Measurements from ENCODE around the gene TRIM31.

The TRIM31 gene

DNA sequence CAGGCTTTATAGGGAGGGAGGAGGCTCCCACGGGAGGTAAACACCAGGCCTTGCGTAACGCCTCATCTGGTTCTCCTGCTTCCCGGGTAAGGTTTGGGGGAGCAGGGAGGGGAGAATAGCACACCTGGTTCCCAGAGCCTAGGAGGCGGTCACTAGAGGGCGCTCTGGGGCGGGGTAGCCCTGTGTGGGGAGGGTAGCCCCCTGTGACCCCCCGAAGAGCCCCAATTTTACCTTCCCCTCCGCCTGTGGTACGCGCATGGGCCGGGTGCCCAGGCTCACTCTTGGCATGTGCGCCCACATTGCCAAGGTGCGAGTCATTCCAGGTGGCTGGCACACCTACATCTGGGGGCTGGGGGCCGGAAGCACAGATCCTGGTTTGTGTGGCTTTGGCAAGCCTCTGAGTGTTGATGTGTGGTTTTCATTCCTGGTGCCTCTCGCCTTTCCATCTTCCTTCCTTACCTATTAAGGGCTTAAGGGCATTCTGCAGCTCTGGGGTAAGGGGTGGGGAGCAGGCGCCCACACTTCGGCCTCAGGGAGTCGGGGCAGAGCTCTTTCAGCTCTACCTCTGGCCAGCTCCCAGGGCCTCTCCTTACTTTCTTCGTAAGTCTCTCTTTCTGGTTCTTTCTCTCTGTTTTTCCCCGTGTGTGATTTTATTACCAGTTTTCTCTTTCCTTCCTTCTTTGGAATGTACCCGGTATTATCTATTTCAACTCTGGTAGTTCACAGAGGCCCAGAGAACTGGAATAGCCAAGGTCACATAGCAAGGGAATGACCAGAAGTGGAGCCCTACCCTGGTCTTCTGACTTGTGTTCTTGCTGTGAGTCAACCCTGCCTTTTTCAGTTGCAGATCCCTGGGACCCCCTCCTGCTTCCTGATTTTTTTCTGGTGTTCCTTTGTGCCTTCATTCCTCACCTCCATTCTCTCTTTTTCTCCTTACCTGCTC lies 36.8 kb downstream of the TRIM31 start:
- DNase-seq (ENCODE audit: low spot score) = no peak

DNA sequence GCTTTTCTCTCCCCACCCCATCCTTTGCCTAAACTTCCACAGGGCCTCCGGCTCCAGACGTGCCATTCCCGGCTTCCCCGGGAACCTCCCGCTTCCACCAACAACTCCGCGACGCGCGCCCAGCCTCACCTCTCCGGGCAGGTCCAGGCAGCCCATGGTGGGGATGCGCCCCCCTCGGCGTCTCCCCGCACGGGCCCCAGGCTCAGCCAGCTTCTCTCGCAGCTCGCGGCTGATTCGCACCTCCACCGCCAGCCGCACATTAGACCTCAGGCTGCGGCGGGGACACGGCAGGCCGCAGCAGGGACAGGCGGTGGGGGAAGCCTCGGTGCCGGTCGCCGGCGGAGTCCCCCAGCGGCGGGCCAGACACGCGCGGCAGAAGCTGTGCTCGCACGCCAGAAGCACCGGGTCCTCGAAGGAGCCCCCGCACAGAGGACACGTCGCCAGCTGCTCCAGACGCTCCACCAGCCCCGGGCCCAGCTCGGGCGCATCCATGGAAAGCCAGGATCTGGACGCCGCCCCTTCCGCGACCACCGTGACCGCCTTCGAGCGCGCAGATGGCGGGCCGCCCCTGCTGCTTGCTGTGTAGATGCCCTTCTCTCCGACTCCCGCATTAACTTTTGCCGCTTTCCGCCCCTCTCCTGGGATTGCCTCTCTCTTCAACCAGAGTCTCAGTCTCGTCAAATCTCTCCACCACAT lies 37.6 kb downstream of the TRIM31 start, which contains the start of gene RNF39:
RNF39 (minus strand) TSS at position 676 of the 696 bp plus-strand sequence; CDS start at position 492, 184 bp downstream.
- DNase-seq (ENCODE audit: low spot score) = no peak

DNA sequence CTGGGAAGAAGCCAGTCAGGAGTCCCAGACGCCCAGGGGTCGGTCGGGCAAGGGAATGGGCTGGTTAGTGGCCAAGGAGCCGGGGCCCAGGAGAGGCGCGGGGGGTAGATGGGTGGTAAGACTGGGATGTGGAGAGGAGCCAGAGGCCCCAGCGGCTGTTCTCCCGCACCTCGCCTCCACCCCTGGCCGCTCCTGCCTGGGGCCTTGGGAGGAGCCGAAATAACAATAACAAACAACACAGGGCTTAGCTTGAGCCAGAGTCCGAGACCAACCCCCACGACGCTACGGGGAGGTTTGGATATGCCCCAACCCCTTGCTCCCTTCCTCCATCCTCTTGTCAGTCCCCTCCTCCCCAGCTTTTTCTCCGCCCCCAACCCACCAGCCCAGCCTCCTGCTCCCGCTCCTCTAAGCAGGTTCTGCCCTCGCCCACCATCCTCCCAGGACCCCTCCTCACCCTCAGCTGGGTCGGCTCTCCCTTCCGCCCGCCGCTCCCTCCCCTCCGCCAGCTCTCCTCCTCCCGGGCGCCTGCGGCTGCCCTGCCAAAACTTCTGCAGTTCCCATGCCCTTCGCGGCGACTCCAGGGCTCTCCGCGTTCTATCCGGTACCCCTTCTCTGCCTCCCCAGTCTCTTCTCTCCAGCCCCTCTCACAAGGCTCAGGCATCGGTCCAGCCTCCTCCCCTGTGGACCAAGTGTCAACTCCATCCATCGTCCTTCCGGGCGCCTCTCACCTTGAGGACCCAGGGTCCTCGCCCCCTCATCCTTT lies 38.4 kb downstream of the TRIM31 start:
- no peak for DNase-seq (ENCODE audit: low spot score)

DNA sequence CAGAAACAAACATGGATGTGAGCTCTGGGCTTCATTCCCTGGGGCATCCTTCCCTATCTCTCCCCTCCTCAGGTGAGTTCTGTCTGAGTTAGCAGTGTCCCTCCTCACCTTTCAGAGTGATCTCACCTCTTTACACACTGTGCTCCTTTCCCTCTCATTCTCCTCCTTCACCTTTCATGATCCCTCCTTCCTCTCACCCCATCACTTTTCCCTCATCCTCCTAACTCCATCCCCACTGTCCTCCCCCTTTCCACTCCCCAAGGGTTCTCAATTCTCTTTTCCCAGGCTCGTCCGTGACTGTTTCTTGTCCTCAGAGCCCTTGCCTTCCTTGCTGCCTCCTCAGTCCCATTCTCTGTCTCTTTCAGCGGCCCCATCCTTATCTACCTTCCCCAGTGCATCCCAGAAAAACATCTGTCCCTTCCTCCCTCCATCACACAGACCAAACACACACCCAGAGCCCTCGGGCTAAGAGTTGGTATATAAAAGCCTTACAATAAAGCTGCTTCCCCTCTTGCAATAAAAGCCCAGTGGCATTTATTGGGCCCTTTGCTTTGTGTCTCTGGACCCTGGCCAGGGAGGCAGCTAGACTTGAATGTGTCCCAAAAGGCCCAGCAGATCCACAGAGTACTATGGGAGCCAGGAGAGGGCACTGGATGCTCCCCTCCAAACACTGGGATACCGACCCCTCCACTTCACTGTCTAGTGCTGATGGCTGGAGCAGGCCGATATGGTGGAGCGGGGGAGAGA lies 39.2 kb downstream of the TRIM31 start:
- no peak for DNase-seq (ENCODE audit: low spot score)

DNA sequence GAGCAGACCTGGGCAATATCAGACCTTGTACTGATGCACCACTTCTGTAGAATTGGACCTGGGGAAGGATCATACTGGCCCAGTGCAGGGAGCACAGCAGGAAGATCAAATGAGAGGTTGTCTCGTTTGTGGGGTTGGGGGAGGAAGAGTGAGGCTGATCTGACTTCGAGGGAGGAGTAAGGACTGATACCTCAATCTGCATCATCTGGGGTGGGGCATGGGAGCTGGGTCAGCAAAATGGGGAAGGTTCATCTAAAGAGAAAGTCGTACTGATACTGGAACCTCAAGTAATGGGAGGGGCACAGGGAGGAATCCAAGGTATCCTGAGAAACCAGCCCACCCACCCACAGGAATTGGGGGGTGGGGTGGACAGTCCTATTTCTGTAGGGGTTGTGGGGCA lies 41.0 kb downstream of the TRIM31 start:
- no peak for DNase-seq (ENCODE audit: low spot score)

DNA sequence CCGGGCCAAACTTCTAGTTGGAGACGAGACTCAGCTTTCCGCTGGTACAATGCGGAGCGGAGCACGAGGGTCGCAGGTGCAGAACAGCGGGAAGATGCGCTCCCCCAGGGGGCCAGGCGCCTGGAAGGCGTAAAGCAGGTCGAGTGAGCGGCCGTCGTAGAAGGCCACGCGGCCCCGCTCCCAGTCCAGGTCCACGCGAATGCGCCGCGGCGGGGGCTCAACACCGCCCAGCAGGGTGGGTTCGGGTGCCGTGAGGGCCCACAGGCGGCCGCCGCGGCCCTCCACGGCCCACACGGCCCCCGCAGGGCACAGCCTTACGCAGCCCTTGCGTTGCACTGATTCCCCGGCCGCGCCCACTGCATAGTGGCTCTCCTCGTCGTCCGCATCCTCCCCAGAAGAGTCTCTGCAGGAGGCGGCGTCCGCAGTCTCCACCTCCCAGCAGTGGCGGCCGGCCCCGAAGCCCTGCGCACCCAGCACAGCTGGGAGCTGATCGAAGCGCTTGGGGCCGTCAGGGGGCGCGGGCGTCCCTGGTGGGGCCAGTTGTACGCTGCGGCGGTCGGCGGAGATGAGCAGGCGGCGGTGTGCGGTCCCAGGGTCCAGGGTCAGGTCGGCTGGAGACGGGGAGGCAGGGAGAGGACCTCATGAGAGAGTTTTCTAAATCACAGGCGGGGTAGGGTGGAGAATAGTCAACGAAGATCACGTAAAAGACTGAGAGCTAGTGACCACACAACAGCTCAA lies 41.6 kb downstream of the TRIM31 start:
- no peak for DNase-seq (ENCODE audit: low spot score)

DNA sequence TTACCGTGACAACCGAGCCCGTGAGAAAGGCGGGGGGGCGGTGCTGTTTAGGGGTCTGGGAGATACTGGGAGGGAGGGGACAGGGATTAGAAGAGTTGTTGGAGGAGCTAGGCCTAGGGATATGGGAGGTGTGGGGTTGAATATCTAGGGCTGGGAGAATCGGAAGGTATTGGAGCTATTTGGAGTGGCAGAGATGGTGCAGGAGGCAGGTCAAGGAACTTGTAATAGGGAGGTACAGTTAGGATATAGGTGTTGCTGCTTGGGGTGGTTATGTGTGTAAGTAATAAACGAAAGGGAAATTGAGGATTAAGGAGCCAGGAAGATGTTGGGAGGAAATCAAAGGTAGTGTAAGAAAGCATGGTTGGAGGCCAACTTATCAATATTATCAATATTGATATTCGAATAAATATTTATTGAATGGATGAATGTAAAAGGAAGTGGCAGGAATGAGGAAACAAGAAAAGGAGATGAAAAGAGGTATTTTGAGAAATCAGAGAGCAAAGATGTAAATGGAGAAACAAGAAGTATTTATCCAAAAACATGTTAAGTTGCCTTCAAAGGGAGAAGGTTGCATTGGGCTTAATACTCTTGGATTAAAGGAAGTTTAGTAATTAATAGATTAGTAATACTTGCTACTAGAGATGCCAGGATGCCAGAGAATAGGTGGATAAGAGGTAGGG lies 45.3 kb downstream of the TRIM31 start:
- DNase-seq (ENCODE audit: low spot score) = no peak

DNA sequence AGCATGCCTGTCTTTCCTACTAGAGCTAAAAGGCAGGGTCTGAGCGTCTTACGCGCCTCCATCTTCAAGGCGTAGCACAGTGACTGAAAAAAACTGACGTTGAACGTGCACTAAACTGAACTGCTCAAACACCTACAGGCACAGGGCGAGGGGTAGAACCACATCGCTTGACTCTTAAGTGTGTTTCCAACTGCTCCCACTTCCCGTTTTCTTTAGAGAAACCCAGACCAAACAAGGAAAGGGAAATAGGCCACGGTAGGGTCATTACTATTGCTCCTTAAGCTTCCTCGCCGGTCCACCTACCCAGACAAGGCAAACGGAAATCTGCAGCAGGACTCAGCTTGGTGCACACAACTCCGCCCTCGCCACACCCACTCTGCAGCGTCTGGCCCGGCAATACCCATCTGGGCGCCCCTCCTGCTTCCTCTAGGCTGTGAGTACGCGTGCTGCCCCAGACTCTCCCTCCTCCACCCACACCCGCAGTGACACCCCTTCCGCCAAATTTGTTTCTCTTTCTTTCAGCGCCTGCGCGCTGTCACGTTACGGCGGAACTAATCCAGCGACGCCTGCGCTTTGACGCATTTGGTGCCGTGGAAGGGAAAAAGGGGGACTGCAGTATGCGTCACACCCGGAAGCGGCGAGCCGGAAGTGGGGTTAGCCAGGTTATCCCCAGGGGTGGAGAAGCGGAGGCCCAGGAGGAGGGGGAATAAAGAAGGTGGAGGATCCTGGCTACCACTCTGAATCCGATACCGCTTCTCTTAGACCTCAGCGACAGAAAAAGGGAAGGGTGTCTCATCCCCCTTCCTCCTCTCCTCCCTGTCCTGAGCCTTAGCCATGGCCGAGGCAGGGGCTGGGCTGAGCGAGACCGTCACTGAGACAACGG lies 46.1 kb downstream of the TRIM31 start, which contains the start of gene PPP1R11:
PPP1R11 (plus strand) TSS at position 622 of the 883 bp plus-strand sequence; CDS start at position 835, 213 bp downstream.
- peak; percentile 100 for DNase-seq (ENCODE audit: low spot score)

DNA sequence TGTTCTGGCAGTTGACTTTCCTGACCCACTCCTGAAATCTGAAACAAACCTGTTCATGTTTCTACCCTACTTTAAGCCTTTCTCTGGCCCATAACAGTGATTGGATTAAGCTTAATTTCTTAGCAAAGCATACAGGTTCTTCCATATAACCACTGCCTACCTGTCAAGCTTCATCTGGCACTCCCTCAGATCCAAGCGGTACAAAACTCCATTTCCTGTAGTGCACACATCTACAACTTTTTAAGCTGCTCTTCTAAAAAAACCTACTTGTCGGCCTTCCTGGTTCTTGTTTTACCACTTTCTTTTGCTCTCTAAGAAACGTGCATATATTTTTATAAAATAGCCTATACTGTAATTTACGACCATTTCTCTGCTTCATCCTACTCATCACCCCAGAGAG lies 46.8 kb downstream of the TRIM31 start:
- peak; percentile 39 for DNase-seq (ENCODE audit: low spot score)

DNA sequence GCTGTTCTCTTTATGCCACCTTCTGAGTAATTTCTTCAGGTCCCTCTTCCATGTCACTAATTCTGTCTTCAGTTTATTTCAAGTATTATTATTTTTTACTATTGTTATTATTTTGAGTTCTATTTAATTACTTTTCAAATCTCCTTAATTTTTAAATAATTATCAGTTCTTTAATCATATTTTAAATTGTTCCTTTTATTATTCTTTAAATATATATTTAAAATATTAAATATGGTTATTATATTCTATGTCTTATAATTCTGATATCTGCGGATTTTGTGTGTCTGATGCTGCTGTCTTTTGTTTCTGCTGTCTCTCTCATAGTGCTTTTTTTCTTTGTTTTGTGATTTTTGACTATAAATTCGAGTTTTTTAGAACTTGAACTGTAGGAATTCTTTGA lies 49.6 kb downstream of the TRIM31 start:
- no peak for DNase-seq (ENCODE audit: low spot score)

DNA sequence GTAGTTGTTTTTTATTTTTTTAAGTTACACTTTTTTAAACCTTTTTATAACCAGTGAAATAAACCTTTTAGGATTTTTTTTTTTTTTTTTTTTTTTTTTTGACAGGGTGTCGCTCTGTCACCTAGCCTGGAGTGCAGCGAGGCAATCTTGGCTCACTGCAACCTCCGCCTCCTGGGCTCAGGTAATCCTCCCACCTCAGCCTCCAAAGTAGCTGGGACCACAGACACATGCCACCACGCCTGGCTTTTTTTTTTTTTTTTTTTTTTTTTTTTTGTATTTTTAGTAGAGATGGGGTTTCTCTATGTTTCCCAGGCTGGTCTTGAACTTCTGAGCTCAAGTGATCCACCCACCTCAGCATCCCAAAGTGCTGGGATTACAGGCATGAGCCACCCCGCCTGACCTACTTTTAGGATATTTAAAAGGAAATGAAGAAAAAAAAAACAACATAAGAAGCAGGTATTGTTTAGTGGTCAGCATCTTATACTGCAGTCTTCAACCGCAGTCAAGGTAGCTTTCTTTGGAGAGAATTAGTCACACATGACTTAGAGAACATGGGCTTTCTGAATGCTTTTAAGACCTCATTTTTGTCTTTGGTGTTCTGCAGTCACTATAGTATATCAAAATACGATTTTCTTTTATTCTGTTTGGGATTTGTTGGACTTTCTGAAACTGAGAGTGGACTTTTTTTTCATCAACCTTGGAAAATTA lies 50.3 kb downstream of the TRIM31 start:
- DNase-seq (ENCODE audit: low spot score) = peak; percentile 31

DNA sequence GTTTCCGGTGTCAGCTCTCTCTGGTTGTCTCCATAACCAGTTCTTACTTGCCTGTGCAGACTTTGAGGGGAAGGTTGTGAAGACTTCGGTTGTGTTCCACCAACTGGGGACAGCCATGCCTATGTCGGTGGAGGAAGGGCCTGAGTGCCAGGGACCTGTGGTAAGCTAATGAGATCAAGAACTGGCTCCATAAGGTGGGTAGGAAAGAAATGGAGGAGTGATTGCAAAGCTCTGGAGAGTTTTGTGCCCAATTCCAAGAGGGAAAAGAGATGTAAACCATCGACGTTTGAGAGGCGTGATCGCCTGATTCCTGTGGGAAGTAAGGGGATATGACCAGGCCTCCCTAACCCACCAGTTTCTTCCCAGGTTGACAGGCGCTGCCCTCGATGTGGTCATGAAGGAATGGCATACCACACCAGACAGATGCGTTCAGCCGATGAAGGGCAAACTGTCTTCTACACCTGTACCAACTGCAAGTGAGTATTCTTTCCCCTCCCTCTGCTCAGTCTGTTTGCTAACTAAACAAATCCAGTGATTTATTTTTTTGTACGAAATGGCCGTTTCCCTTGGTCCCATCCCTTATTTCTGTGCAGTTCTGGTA lies 50.9 kb downstream of the TRIM31 start:
- peak; percentile 21 for DNase-seq (ENCODE audit: low spot score)

DNA sequence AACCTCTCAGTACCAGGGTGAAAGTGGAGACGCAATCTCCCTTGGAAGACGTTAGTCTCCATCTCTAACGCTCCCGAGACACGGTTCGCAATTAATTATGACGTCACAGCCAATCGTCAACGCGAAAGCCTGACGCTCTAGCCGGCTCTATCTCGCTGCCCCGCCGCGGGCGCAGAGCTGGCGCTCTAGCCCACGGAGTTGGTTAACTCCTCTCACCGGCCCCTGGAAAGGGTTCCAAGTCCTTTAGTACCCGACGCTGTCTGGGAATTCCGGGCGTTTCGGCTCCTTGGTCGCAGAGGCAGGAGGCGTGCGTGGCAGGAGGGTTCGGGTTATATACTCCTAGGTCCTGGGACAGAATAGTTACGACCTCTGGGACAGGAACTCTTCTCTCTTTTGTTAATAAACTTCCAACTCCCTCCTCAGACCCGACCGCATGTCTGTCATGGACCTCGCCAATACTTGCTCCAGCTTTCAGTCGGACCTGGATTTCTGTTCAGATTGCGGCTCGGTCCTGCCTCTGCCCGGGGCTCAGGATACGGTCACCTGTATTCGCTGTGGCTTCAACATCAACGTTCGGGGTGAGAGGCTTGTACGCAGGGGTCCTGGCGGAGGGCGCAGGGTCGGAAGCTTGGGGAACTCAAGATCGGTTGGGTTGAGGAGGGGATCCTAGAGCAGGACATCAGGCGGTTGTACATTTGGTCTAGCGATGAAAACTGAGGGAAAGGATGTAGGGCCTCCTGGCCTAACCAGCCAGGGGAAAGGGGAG lies 51.6 kb downstream of the TRIM31 start, which contains the start of gene POLR1H:
POLR1H (plus strand) TSS at position 174 of the 766 bp plus-strand sequence; CDS start at position 434, 260 bp downstream.
- peak; percentile 95 for DNase-seq (ENCODE audit: low spot score)

DNA sequence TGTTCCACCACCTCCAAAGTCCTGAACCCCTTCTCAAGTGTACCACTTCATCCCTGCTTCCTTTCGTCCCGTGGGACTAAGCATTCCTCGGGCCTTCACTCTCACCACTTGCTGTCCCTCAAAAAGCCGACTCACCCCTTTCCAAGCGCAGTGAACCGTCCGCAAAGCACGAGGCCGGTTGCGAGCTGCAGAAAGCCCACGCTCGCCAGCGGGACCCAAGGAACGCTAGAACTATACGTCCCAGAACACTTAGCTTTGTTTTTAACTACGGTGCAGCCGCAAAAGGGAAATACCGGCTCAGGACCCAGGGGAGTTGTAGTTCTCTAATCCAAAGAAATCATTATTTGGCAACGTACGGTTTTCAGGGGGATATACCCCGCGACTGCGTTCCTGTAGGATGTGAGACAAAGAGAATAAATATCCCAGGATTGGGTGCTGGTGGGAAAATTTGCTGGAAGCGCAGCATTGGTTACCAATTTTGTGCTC lies 52.2 kb downstream of the TRIM31 start:
- DNase-seq (ENCODE audit: low spot score) = no peak

DNA sequence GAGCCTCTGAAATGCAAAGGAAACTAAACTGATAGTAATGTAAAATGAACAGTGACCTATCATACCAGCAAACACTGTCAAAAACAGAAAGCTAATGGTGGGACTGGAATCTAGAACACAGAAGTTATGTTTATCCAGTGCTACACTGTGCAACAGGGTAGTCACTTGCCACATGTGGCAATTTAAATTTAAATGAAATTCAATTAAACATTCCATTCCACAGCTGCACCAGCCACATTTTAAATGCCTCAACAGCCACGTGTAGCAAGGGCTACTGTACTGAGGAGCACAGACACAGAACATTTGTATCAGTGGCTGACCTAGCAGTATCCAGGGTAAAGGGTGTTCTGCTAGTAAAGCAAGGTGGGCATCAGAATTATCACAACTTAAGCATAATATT lies 57.4 kb downstream of the TRIM31 start:
- no peak for DNase-seq (ENCODE audit: low spot score)

DNA sequence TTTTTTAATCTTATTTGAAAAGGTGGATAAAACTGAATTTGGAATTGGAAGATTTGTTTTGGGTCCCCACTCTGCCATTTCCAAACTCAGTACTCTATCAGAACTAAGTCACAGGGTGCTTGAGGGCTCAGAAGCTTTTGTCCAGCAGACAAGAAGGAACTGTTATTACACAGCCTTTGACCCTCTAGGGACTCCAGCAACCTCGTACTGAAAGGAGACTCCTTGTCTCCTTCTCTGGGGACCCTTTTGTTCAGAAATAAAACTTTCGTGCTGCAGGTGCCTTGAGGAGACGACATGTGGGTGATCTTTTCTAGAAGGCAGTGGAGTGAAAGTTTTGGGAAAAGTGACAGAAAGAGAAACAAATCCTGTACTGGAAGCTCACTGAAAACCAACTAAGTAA lies 59.2 kb downstream of the TRIM31 start:
- DNase-seq (ENCODE audit: low spot score) = no peak

Measured in NAMALWA (cell line).